GM12865 (cell line): ENCODE results near the gene PTPRH.

Experiments used
- DNase-seq: peaks from one replicate; pipeline ENCODE4 v3.0.0; 2010; ENCODE audit warnings: low read depth
- H3K4me3 ChIP-seq: 2 replicates; pipeline ENCODE4 v1.5.1; 2011; ENCODE audit warnings: mild to moderate bottlenecking, low read depth, low read length, control low read depth
- CTCF ChIP-seq: IDR thresholded peaks from 2 replicates; pipeline ENCODE4 v1.5.1; 2011; ENCODE audit warnings: low read length, control low read depth, low read depth, inconsistent platforms; ENCODE audit not compliant: insufficient read depth; ENCODE audit errors: missing control alignments

The PTPRH gene

GRCh38 chr19:55242517-55242916 lies 33.2 kb upstream of the PTPRH start:
- no peak for DNase-seq
- H3K4me3 ChIP-seq: no peak overlapping the region
- no peak for TF ChIP-seq CTCF

GRCh38 chr19:55241935-55242464 lies 32.7 kb upstream of the PTPRH start:
- H3K4me3 ChIP-seq: no peak overlapping the region
- no peak for DNase-seq
- no peak for TF ChIP-seq CTCF

- H3K4me3 ChIP-seq: no peak overlapping the region
- no peak for DNase-seq
- TF ChIP-seq CTCF: no peak
These were observed 32.0 kb upstream of the PTPRH start for GRCh38 chr19:55241143-55241934.

GRCh38 chr19:55240713-55241020 lies 31.4 kb upstream of the PTPRH start:
- DNase-seq: no peak
- no peak for TF ChIP-seq CTCF
- no peak overlapping the region for H3K4me3 ChIP-seq

GRCh38 chr19:55239004-55239403 lies 29.7 kb upstream of the PTPRH start:
- TF ChIP-seq CTCF: no peak
- no peak for DNase-seq
- no peak overlapping the region for H3K4me3 ChIP-seq

- no peak overlapping the region for H3K4me3 ChIP-seq
- DNase-seq: no peak
- no peak for TF ChIP-seq CTCF
These were observed 28.7 kb upstream of the PTPRH start for GRCh38 chr19:55238030-55238429.

- TF ChIP-seq CTCF: no peak
- H3K4me3 ChIP-seq: no peak overlapping the region
- DNase-seq: no peak
These were observed 23.7 kb upstream of the PTPRH start for GRCh38 chr19:55232986-55233385.
